Left forelimb (tissue), 1 donor: ENCODE data around the gene ANKHD1.
"Not testable (repeated sequence)": the region's sequence is repeated elsewhere in the genome, so short reads cannot be mapped to it uniquely, and the experiment has no call there.

ENCODE experiments used
- DNase-seq: peaks from one replicate; pipeline ENCODE4 v3.0.0-alpha.2; 2018; ENCODE audit warnings: low spot score

ANKHD1 gene

DNA sequence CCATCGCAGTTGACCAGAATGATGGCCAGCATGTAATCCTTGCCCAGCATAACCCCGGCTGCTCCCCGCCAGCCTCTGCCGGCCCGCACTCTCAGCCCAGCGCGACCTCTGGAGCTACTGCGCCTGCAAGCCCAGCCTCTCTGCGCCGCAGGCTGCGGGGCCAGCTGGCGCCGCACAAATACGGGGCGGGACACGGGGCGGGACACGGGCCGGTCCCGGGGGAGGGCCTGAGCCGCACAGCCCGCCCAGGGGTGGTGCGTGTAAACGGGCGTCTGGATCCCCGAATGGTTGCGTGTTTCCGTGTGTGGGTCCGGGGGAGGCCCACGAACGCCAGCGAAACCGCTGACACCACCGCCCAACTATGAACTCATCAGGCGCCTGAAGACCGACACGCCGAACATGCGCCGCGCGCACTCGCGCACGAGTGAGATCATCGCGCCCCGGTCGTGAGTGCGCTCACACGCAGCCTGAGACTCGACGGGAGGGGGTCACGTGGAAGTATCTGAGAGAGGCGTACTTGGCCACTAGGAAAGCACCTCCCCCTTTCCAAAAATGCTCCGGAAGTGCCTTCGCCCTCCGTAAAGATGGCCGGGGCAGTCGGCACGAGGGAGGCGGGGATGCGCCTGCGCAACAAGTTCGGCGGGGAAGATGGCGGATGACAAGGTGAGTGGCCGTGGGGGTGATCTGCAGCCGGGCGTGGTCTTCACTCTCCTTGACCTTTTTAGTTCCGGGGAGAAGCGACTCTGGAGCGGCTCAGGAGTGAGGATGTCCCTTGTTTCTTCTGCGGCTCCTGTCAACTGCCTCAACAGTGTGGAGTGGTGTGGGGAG lies 162.8 kb downstream of the ANKHD1 start, which contains the start of the genes APBB3 and SLC35A4:
Gene APBB3, minus strand, starts transcription at position 403 of the 828 bp plus-strand sequence. Its CDS starts 353 bp downstream, at position 50.
Gene SLC35A4, plus strand, starts transcription at position 633 of the 828 bp plus-strand sequence. CDS start 2,342 bp downstream, outside the sequence.
- DNase-seq = peak; percentile 97

DNA sequence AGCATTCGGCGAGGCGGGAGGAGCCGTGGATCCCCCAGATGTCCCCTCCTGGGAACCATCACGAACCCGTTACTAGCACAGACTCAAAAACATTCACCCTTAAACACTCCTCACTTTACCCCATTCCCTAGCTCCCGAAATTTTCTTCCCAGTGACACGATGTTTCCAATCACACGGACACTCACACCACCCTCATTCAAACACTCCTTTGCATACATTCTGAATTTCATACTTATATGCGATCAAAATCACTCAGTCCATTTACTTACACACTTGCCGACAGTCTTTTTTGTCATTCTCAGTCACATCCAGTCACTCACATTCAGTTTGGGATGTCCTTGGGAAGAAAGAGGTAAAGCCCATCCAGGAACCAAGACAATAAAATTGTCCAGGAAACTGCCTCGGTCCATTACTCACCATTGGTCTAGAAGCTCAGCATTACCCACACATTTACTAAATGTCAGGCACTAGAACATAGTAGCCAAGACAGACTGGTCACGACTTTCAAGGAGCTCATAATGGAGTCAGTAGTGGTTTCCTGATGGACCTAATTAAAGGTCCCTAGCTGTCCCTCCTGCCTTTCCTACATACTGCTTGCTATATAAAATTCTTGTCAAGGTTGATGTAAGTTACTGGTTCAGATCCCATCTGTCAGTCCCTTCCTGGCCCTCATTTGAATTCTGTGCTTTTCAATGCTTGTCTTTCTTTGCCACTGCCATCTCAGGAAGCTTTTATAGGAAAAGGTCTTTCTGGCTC lies 163.6 kb downstream of the ANKHD1 start:
- no peak for DNase-seq

DNA sequence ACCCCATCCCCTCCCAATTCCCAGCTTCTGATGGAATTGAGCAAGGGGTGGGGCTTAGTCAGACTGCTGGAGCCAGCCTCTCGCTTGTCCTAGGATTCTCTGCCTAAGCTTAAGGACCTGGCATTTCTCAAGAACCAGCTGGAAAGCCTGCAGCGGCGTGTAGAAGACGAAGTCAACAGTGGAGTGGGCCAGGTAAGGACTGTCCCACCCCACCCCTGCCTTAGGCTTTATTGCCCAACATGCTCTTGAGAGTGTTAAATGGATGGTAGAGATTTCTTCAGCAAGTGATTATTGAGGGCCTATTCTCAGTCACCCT lies 164.1 kb downstream of the ANKHD1 start:
- no peak for DNase-seq

DNA sequence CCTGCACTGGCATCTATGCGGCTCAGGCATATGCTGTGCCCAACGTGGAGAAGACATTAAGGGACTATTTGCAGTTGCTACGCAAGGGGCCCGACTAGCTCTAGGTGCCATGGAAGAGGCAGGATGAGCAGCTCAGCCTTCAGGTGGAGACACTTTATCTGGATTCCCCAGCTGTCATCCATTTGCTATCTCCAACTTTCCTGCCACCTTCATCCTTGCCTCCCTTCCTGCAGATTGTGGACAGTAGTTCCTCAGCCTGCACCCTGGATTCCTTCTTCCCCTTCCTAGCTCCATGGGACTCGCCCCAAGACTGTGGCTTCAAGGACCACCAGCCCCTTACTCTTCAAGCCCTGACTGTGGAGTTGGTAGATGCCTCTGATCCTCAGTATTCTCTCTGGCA lies 165.0 kb downstream of the ANKHD1 start:
- no peak for DNase-seq

DNA sequence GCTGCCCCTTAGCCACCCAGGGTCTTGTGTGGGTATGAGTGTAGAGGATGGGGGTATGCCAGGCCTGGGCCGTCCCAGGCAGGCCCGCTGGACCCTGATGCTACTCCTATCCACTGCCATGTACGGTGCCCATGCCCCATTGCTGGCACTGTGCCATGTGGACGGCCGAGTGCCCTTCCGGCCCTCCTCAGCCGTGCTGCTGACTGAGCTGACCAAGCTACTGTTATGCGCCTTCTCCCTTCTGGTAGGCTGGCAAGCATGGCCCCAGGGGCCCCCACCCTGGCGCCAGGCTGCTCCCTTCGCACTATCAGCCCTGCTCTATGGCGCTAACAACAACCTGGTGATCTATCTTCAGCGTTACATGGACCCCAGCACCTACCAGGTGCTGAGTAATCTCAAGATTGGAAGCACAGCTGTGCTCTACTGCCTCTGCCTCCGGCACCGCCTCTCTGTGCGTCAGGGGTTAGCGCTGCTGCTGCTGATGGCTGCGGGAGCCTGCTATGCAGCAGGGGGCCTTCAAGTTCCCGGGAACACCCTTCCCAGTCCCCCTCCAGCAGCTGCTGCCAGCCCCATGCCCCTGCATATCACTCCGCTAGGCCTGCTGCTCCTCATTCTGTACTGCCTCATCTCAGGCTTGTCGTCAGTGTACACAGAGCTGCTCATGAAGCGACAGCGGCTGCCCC lies 165.6 kb downstream of the ANKHD1 start:
- no peak for DNase-seq

DNA sequence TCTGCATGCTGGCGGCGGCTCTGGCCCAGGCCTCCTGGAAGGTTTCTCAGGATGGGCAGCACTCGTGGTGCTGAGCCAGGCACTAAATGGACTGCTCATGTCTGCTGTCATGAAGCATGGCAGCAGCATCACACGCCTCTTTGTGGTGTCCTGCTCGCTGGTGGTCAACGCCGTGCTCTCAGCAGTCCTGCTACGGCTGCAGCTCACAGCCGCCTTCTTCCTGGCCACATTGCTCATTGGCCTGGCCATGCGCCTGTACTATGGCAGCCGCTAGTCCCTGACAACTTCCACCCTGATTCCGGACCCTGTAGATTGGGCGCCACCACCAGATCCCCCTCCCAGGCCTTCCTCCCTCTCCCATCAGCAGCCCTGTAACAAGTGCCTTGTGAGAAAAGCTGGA lies 166.2 kb downstream of the ANKHD1 start:
- no peak for DNase-seq

DNA sequence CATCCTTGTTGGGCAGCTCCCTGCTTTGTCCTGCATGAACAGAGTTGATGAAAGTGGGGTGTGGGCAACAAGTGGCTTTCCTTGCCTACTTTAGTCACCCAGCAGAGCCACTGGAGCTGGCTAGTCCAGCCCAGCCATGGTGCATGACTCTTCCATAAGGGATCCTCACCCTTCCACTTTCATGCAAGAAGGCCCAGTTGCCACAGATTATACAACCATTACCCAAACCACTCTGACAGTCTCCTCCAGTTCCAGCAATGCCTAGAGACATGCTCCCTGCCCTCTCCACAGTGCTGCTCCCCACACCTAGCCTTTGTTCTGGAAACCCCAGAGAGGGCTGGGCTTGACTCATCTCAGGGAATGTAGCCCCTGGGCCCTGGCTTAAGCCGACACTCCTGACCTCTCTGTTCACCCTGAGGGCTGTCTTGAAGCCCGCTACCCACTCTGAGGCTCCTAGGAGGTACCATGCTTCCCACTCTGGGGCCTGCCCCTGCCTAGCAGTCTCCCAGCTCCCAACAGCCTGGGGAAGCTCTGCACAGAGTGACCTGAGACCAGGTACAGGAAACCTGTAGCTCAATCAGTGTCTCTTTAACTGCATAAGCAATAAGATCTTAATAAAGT lies 166.9 kb downstream of the ANKHD1 start:
- DNase-seq = no peak

- DNase-seq = no peak
These were observed 167.6 kb downstream of the ANKHD1 start for GRCh38 chr5:140569197-140569596.

- DNase-seq = no peak
These were observed 168.4 kb downstream of the ANKHD1 start for GRCh38 chr5:140570058-140570457.

- DNase-seq = no peak
These were observed 168.9 kb downstream of the ANKHD1 start for GRCh38 chr5:140570488-140570887.

- no peak for DNase-seq
These were observed 169.5 kb downstream of the ANKHD1 start for GRCh38 chr5:140571105-140571504.

DNA sequence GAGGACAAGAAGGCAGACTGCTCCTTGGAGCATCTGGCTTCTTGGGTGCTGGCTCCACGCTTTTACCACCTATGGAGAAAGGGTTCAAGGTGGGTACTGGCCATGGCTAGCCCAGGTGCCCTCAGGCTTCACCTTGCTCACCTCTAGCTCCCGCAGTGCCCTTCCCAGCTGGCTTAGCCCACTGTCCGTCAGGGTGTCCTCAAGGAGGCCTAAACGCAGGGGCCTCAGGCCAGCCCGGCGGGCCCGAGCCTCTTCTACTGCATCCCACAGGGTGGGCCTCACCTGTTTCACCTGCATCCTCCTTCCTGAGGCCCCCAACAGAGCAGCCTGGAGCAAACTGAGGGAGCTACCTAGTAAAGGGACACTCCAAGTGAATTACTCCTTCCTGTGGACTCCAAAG lies 172.1 kb downstream of the ANKHD1 start:
- DNase-seq = no peak

GRCh38 chr5:140574165-140574564 lies 172.5 kb downstream of the ANKHD1 start:
- no peak for DNase-seq

GRCh38 chr5:140575309-140575708 lies 173.7 kb downstream of the ANKHD1 start:
- DNase-seq = no peak

DNA sequence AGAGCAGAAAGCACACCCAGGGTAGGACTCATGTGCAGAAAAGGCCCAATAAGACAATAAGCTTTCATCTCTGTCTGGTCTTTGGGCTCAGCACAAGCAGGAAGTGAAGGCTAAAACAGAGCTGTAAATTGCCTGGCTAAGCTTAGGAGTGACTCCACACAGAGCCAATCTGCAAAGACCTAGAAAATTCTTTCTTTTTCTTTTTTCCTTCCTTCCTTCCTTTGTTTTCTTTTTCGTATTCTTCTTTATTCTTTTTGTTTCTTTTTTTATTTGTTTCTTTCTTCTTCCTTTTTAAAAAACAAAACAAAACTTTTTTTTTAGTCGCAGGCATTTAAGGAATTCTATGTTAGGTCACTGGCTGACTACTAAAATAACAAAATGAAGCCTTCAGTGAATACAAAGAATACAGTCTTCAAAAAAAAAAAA lies 175.2 kb downstream of the ANKHD1 start:
- DNase-seq = no peak

- DNase-seq = not testable (repeated sequence)
These were observed 177.6 kb downstream of the ANKHD1 start for GRCh38 chr5:140579188-140579747.

GRCh38 chr5:140587495-140587894 lies 185.9 kb downstream of the ANKHD1 start:
- DNase-seq = no peak

DNA sequence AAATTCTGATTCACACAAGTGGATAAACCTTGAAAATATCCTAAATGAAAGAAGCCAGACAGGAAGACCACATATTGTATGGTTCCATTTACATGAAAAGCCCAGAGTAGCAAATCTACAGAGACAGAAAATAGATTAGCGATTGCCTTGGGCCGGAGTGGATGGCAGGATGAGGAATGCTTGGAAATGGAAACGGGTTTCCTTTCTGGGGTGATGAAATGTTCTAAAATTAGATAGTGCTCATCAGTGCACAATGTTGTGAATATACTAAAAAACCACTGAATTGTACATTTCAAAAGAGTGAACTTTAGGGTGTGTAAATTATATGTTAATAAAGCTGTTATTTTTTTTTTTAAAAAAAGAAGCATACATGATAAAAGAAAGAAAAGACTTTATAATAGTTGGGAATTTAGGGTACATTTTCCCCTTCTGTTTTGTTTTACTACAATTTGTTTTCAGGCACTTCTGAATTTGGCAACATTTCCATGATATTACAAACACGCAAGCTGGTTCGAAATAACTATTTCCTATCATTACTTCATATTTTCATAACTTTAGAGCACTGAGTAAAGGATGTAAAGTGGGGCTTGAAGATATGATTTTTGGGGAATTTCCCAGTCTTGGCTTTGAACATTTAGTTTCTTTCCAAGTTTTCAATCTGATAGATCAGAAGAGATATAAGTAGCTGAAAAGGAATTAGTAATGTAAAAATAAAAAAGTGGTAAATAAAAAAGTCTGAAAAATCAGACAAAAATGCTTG lies 186.9 kb downstream of the ANKHD1 start:
- DNase-seq = no peak
